Measurements from ENCODE around the gene ACOT7. TPM values are rescaled to one million over a fixed set of nuclear protein-coding genes. Genes with fewer than 3 reads are reported as not detected.

ACOT7 gene
- total RNA-seq, 1 experiment from 2014 or later: 70.2 TPM

DNA sequence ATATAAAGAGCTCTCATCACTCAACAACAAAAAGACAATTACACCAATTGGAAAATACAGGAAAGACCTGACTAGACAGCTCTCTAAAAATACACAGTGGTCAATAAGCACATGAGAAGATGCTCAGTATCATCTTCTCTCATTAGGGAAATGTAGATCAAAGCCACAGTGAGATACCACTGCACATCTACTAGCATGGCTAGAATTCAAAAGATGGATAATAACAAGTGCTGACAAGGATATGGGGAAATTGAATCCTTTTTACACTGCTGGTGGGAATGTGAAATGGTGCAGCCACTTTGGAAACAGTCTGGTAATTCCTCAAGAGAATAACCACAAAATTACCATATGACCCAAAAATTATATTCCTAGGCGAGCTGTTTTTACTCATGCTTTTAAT is 9.4 kb downstream of the ACOT7 start:
- Histone ChIP-seq H3K36me3 (ENCODE audit: low read depth) (no peaks in the 10 kb centered on the region), H3K9me3 (ENCODE audit: insufficient read depth, low read depth) (no peaks in the 10 kb centered on the region), H3K9me2 (ENCODE audit: insufficient read depth) (no peaks in the 10 kb centered on the region), H3F3A (ENCODE audit: insufficient read depth, low read depth) (peaks cover 25% of the 10 kb centered on the region), H3K4me2 (no peak overlapping the region), H3K27me3 (ENCODE audit: insufficient read depth, low read depth) (no peaks in the 10 kb centered on the region), H3K79me2 (ENCODE audit: low read depth) (peaks cover 29% of the 10 kb centered on the region), H2AFZ (no peak overlapping the region), H3K27ac (no peak overlapping the region), H4K20me1 (ENCODE audit: insufficient read depth) (no peaks in the 10 kb centered on the region), H3K4me1 (replicated peaks; ENCODE audit: insufficient read depth) (peaks cover 17% of the 10 kb centered on the region), H3K4me3 (no peak overlapping the region)
- ChIA-PET POLR2A (ENCODE audit: unreplicated experiment) (interaction anchor here (0.6 kb wide), 1 partner anchor 13 kb away, joined by 3 read pairs; no protein-coding TSS in a partner anchor), CTCF (interaction anchor here (1.2 kb wide), 1 partner anchor 21 kb away, joined by 3 read pairs; no protein-coding TSS in a partner anchor)
- intact Hi-C loops (cut with micrococcal nuclease; ENCODE audit: unreplicated experiment): no loop called here
- BruUV-seq (replicated peaks): no TSS peak
- DNase-seq: no peak
- TF ChIP-seq, protein P1, sequence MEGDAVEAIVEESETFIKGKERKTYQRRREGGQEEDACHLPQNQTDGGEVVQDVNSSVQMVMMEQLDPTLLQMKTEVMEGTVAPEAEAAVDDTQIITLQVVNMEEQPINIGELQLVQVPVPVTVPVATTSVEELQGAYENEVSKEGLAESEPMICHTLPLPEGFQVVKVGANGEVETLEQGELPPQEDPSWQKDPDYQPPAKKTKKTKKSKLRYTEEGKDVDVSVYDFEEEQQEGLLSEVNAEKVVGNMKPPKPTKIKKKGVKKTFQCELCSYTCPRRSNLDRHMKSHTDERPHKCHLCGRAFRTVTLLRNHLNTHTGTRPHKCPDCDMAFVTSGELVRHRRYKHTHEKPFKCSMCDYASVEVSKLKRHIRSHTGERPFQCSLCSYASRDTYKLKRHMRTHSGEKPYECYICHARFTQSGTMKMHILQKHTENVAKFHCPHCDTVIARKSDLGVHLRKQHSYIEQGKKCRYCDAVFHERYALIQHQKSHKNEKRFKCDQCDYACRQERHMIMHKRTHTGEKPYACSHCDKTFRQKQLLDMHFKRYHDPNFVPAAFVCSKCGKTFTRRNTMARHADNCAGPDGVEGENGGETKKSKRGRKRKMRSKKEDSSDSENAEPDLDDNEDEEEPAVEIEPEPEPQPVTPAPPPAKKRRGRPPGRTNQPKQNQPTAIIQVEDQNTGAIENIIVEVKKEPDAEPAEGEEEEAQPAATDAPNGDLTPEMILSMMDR (conservative IDR thresholded peaks at IDR 0.05): no peak
- TF ChIP-seq EZH2 (IDR thresholded peaks at IDR 0.05; ENCODE audit: low read depth): no peak

DNA sequence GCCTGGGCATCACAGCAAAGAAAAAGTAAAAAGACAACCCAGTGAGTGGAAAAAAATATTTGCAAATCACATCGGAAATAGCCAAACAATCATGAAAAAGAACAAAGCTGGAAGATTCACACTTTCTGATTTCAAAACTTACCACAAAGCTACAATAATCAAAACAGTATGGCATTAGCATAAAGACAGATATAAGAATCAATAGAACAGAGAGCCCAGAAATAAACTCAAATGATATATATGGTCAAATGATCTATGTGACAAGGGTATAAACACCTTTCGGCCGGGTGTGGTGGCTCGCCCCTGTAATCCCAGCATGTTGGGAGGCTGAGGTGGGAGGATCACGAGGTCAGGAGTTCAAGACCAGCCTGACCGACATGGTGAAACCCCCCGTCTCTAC is 13.5 kb downstream of the ACOT7 start:
- Histone ChIP-seq H3K27me3 (ENCODE audit: insufficient read depth, low read depth) (no peaks in the 10 kb centered on the region), H3K27ac (no peak overlapping the region), H3K9me2 (ENCODE audit: insufficient read depth) (no peaks in the 10 kb centered on the region), H3K4me1 (replicated peaks; ENCODE audit: insufficient read depth) (no peaks in the 10 kb centered on the region), H3K9me3 (ENCODE audit: insufficient read depth, low read depth) (no peaks in the 10 kb centered on the region), H3K4me3 (no peak overlapping the region), H3K36me3 (ENCODE audit: low read depth) (no peaks in the 10 kb centered on the region), H3K79me2 (ENCODE audit: low read depth) (peaks cover 14% of the 10 kb centered on the region; the same call in 1 of the 2 replicates), H4K20me1 (ENCODE audit: insufficient read depth) (no peaks in the 10 kb centered on the region), H2AFZ (no peak overlapping the region), H3K4me2 (no peak overlapping the region), H3F3A (ENCODE audit: insufficient read depth, low read depth) (peaks cover 3% of the 10 kb centered on the region)
- no TSS peak for BruUV-seq (replicated peaks)
- POLR2A ChIA-PET (ENCODE audit: unreplicated experiment): no interaction called here
- intact Hi-C loops (cut with micrococcal nuclease; ENCODE audit: unreplicated experiment): no loop called here
- CTCF ChIA-PET: no interaction called here
- TF ChIP-seq, protein P1 (conservative IDR thresholded peaks at IDR 0.05): no peak
- no peak for TF ChIP-seq EZH2 (IDR thresholded peaks at IDR 0.05; ENCODE audit: low read depth)
- DNase-seq: no peak

DNA sequence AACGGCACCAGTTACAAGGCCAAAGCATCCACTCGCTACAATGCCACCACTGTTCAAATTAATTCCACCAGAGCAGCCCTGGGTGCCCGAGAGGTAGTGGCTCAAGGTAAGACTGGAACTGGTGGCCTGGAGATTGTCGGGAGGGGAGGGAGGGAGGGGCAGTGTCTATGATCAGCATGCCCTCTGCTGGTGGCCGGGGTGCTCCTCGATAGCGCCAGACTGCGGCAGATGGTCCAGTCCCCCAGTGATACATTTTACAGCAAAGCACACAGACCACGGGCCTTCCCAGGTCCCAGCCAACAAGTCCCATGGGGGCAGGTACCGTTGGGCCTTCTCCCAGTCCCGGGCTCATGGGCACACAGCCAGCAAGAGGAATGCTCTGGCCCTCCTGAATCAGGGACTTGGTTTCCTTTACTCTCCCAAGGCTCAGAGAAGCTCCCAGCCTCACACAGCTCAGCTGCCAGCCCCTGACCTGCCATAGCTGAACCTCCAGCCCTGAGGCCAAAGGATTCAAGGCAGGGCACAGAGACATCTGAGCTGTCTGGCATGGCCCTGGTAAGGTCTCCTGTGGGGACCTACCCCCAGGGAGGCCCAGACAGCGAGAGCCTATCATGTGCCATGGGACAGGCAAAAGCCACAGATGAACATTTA is 15.3 kb downstream of the ACOT7 start:
- H3K79me2 ChIP-seq (ENCODE audit: low read depth): peaks cover 8% of the 10 kb centered on the region; the same call in 1 of the 2 replicates
- no peaks in the 10 kb centered on the region for H3K9me2 ChIP-seq (ENCODE audit: insufficient read depth)
- ChIA-PET CTCF (no interaction called here), POLR2A (ENCODE audit: unreplicated experiment) (no interaction called here)
- H3K27me3 ChIP-seq (ENCODE audit: insufficient read depth, low read depth): no peaks in the 10 kb centered on the region
- H3K4me2 ChIP-seq: no peak overlapping the region
- no peaks in the 10 kb centered on the region for H4K20me1 ChIP-seq (ENCODE audit: insufficient read depth)
- no peak for TF ChIP-seq EZH2 (IDR thresholded peaks at IDR 0.05; ENCODE audit: low read depth)
- TF ChIP-seq, protein P1 (conservative IDR thresholded peaks at IDR 0.05): no peak
- no peaks in the 10 kb centered on the region for H3K36me3 ChIP-seq (ENCODE audit: low read depth)
- no peak overlapping the region for H3K27ac ChIP-seq
- no TSS peak for BruUV-seq (replicated peaks)
- H3K4me3 ChIP-seq: no peak overlapping the region
- no peaks in the 10 kb centered on the region for H3K9me3 ChIP-seq (ENCODE audit: insufficient read depth, low read depth)
- no peaks in the 10 kb centered on the region for H3K4me1 ChIP-seq (replicated peaks; ENCODE audit: insufficient read depth)
- H2AFZ ChIP-seq: no peak overlapping the region
- intact Hi-C loops (cut with micrococcal nuclease; ENCODE audit: unreplicated experiment): no loop called here
- no peak for DNase-seq
- H3F3A ChIP-seq (ENCODE audit: insufficient read depth, low read depth): no peaks in the 10 kb centered on the region; the same call in 1 of the 2 replicates
